RKO (cell line): Measurements from ENCODE around the gene DHX30.
"Not testable (repeated sequence)": the region's sequence is repeated elsewhere in the genome, so short reads cannot be mapped to it uniquely, and the experiment has no call there.

Experiments
- DNase-seq: peaks from one replicate; pipeline ENCODE4 v3.0.0-alpha.2; 2016; ENCODE audit warnings: low spot score

Gene DHX30

GRCh38 chr3:47813551-47814177, 10.7 kb downstream of the DHX30 start:
- DNase-seq: no peak

- DNase-seq: no peak
Measured at GRCh38 chr3:47817609-47818008, 14.7 kb downstream of the DHX30 start.

GRCh38 chr3:47824541-47825473, 21.9 kb downstream of the DHX30 start:
- peak; percentile 89 for DNase-seq

GRCh38 chr3:47825590-47825989, 22.7 kb downstream of the DHX30 start:
- peak; percentile 23 for DNase-seq

- DNase-seq: not testable (repeated sequence)
Measured at GRCh38 chr3:47829482-47829881, 26.5 kb downstream of the DHX30 start.

- DNase-seq: no peak
Measured at GRCh38 chr3:47836986-47837385, 34.0 kb downstream of the DHX30 start.

GRCh38 chr3:47838503-47838902, 35.6 kb downstream of the DHX30 start:
- no peak for DNase-seq

- DNase-seq: no peak
Measured at GRCh38 chr3:47841786-47842349, 38.9 kb downstream of the DHX30 start.

- no peak for DNase-seq
Measured at GRCh38 chr3:47846186-47846879, 43.4 kb downstream of the DHX30 start.

- no peak for DNase-seq
Measured at GRCh38 chr3:47846880-47847248, 43.9 kb downstream of the DHX30 start.

- no peak for DNase-seq
Measured at GRCh38 chr3:47847260-47847659, 44.3 kb downstream of the DHX30 start.

- no peak for DNase-seq
Measured at GRCh38 chr3:47847801-47848518, 45.0 kb downstream of the DHX30 start.

GRCh38 chr3:47848599-47849117, 45.7 kb downstream of the DHX30 start:
- no peak for DNase-seq

GRCh38 chr3:47849186-47849698, 46.3 kb downstream of the DHX30 start:
- DNase-seq: no peak

GRCh38 chr3:47849699-47850563, 47.0 kb downstream of the DHX30 start:
- DNase-seq: peak; percentile 62

GRCh38 chr3:47850564-47851410, 47.8 kb downstream of the DHX30 start:
- no peak for DNase-seq

GRCh38 chr3:47851888-47852603, 49.1 kb downstream of the DHX30 start:
- DNase-seq: no peak
